Fibroblast of skin of right biceps (primary cell): ENCODE measurements around the gene NAV3.
"Not testable (repeated sequence)": the region's sequence is repeated elsewhere in the genome, so short reads cannot be mapped to it uniquely, and the experiment has no call there.

Source experiments
- DNase-seq: peaks from one replicate; pipeline ENCODE4 v3.0.0-alpha.2; 2013

Gene NAV3

GRCh38 chr12:78208092-78208491 is 377.4 kb downstream of the NAV3 start:
- DNase-seq: peak; percentile 70

GRCh38 chr12:78209846-78210505 is 379.3 kb downstream of the NAV3 start:
- DNase-seq: peak; percentile 21

DNA sequence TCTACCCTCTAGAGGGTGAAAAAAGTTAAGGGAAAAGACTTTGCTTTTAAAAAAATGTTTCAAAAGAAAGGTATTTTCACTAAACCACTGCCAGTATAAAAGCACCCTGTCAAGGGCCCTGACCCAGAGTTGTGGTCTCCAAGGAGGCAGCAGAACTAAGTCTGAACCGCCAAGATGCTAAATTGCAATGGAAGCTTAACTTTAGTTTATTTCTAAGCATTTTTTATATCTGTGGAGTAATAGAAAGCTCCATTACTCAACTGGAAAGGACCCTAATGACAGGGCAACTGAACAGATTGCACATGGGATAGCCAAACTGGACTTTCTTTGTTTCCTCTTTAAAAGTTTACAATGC is 379.8 kb downstream of the NAV3 start:
- DNase-seq: no peak

DNA sequence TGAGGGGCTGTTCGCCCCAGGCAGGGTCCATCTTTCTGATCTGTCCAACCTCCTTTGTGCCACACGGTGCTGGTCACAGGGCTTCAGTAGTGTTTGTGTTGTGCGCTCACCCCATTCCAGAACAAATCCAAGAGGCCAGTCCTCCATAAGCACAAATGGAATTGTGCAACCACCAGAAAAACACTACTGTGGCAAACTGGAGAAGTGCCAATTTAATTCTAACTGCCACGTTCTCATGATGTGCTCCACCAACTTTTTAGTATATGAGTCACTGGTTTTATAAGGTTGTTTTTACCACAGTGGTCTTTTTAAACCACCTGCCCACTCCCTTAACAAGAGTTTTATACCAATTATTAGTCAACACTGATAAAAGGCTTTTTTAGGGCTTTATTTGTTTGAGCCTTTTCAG is 380.2 kb downstream of the NAV3 start:
- peak; percentile 68 for DNase-seq

- DNase-seq: no peak
Measured at GRCh38 chr12:78220811-78221210, 390.1 kb downstream of the NAV3 start.

GRCh38 chr12:78224154-78224553 is 393.5 kb downstream of the NAV3 start:
- no peak for DNase-seq

GRCh38 chr12:78226763-78227162 is 396.1 kb downstream of the NAV3 start:
- DNase-seq: peak; percentile 17

DNA sequence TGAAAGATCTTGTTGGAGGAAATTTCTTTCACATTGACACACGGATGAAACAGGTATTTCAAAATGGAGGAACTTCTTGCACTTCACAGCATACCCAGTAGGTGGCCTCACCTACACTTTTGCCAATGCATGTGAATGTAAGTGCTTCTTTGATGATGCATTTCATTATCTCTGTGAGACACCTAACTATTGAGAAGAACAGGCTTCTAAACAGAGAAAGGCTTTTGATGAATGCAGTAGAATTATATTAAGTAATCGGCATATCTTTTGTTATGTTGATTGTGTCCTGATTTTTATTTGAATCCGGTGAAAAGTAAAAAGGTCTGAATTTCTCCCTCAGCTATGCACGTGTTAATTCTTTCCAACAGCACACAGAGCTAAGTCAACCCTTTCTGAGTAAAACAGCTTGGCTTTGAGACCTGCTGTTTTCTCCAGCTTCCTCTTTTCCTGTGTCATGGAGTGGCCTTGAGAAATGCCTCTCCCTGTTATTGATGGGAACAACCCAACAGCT is 399.0 kb downstream of the NAV3 start:
- DNase-seq: peak; percentile 40

DNA sequence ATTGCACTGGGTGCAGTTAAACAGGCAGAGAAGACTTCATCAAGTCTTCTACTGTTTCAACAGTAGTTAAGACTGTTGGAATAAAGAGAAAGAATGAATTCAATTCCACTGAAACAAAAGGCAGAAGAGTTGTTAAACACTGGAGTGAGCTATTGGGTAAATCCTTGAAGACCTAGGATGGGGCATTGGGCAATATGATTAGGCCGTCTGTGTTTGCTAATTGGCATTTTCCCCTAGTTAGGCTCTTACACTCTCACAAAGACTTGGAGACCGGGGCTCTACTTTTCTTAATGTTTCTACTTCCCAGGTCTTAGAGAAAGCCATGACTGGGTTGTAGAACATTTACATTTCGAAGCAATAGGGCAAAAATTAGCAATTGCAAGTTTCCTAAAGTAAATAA is 402.1 kb downstream of the NAV3 start:
- no peak for DNase-seq

GRCh38 chr12:78236264-78236663 is 405.6 kb downstream of the NAV3 start:
- DNase-seq: no peak

DNA sequence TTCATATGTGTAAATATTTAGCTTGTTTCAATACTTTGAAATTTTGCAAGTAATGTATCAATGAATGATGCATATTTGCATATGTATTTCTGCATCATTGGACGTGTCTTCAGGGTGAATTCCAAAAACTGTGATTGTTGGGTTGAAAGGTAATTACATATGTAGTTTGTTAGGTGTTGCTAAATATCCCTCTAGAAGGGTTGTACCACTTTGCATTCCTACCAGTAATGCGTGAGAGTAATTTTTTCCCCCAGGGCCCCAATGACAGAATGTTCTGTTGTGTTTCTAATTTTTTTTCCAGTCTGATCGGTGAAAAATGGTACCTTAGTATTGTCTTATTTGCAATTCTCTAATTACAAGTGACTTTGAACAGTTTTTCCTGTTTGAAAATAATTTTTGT is 408.9 kb downstream of the NAV3 start:
- DNase-seq: peak; percentile 11

DNA sequence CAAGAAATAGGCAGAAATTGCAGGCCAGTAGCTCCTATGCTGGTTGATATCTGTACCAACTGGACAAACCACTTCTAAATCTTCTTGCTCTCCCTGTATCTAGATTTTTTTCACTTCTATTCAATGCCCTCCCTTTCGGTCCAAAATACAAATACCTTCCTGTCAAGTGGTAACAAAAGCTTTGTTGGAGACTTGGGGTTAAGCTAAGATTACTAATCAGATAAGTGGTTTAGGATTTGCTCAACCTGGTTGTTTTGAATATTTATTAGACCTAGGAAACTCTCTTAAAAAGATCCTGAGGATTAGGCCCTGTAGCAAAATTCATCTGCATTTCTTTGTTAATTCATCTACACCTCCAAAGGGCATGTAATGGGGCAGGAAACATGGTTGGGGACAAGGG is 410.1 kb downstream of the NAV3 start:
- no peak for DNase-seq

- no peak for DNase-seq
Measured at GRCh38 chr12:78241446-78241845, 410.8 kb downstream of the NAV3 start.

DNA sequence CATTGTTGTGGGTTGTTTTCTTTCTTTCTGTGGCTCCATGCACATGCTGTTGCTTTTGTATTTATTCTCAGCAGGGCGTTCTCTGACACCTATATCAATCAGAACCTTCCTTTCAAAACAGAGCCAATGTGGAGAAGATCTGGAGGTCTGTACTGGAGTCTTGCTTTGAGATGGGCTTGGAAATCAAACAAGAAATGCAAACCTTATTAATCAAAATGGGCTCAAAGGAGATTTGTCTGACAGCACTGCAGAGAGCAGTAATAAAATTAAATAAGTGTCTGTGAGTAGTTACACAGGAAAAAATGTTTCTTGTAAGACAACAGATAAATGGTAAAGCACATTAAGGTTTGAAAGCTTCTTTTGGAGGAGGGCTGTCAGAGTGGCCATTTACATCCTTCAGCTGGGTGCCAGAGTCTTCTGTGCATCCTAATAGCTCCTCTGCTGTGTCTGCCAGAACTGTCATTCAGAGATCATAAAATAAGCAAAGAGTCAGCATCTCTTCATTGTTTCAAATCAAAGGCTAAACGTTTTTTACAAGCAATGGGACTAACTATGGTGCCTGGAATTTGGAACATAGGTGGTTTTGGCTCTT is 414.3 kb downstream of the NAV3 start:
- no peak for DNase-seq

DNA sequence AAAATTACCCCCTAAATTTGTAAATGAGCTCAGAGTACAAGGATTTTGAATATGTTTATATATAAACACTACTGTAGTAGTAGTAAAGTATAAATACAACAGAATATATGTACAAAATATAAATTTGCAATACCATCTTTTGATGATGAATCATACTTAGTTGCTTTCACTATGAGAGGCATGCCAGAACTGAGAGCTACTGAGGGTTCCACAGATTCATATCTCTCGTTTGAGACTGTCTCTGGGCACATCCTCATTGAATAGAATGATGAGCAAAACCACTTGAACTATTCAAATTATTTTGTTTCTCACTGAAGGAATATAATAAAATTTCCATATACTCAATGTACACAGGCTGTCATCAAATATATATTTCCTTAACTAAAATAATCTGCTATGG is 417.6 kb downstream of the NAV3 start:
- no peak for DNase-seq

- DNase-seq: no peak
Measured at GRCh38 chr12:78249578-78249977, 418.9 kb downstream of the NAV3 start.

GRCh38 chr12:78257662-78258061 is 427.0 kb downstream of the NAV3 start:
- DNase-seq: not testable (repeated sequence)

DNA sequence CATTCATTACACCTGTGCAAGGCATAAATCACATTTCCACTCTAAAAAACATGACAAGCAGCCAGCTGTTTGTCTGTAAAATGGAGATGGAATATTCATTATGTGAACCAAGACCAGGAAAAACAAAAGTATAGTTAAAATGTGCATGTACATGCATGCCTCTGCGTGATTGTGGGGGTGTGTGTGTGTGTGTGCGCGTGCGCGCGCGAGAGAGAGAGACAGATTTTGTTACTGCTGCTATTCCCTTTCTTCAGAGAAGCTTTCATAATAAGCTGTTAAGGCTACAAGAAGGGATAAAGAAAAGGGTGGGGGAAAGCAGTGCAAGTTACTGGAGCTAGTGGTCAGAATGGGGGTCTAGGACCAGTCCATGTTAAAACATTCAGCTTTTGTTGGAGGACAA is 430.3 kb downstream of the NAV3 start:
- DNase-seq: no peak

DNA sequence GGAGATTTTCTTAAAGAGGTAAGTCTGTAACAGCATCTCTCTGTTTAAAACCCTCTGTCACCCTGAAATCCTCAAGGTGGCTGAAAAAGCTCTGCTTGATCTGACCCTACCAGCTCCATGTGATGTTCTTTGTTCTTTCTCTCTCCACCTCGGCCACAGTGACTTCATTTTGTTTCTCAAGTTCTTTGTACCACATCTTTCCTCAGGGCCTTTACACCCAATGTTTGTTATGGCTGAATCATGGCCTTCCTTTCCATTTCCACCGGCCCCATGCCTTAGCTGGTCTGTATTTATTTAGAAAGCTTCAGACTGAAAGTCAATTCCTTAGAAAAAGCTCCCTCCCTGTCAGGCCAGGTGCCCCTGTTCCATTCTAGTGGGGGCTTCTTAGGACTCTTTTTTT is 431.2 kb downstream of the NAV3 start:
- DNase-seq: no peak
